Cardiac fibroblast (primary cell): ENCODE data around the gene ERP29.

Experiments used
- DNase-seq, 2 donors: peaks; one replicate each; pipeline versions ENCODE4 v3.0.0 to v3.0.0-alpha.2; 2010; ENCODE audit warnings: low read depth in 2 of 2
- H3K4me3 ChIP-seq, 2 donors: replicated peaks in 1 of 2; 1 replicate in 1 of 2; 2 replicates in 1 of 2; pipeline ENCODE4 v1.5.1; 2011; ENCODE audit warnings: low read depth in 2 of 2, low read length in 2 of 2, mild to moderate bottlenecking in 2 of 2, moderate library complexity in 1 of 2
- CTCF ChIP-seq: IDR thresholded peaks from one replicate; pipeline ENCODE4 v1.5.1; 2011; ENCODE audit warnings: low read depth, mild to moderate bottlenecking, low read length, inconsistent platforms

The ERP29 gene

GRCh38 chr12:111978545-111978944, 34.7 kb upstream of the ERP29 start:
- no peak for TF ChIP-seq CTCF
- no peak overlapping the region for H3K4me3 ChIP-seq
- no peak for DNase-seq

- no peak for TF ChIP-seq CTCF
- no peak overlapping the region for H3K4me3 ChIP-seq
- DNase-seq: no peak
These were observed 32.6 kb upstream of the ERP29 start for GRCh38 chr12:111980598-111980997.

GRCh38 chr12:111981987-111982386, 31.2 kb upstream of the ERP29 start:
- TF ChIP-seq CTCF: no peak
- H3K4me3 ChIP-seq: no peak overlapping the region
- DNase-seq: peak in 1 of 2 donors; percentile 36

GRCh38 chr12:111984820-111985219, 28.4 kb upstream of the ERP29 start:
- no peak overlapping the region for H3K4me3 ChIP-seq
- no peak for TF ChIP-seq CTCF
- DNase-seq: no peak

GRCh38 chr12:111991535-111991934, 21.7 kb upstream of the ERP29 start:
- H3K4me3 ChIP-seq: no peak overlapping the region
- no peak for TF ChIP-seq CTCF
- DNase-seq: no peak

GRCh38 chr12:111991946-111992345, 21.3 kb upstream of the ERP29 start:
- no peak overlapping the region for H3K4me3 ChIP-seq
- DNase-seq: no peak
- no peak for TF ChIP-seq CTCF

GRCh38 chr12:111992464-111992863, 20.8 kb upstream of the ERP29 start:
- no peak for TF ChIP-seq CTCF
- DNase-seq: no peak

More at GRCh38 chr12:111992464-111992863, 20.8 kb upstream of the ERP29 start:
- H3K4me3 ChIP-seq: no peak overlapping the region
